Measurements from ENCODE around the gene ZMAT3.
"Not testable (repeated sequence)": the region's sequence is repeated elsewhere in the genome, so short reads cannot be mapped to it uniquely, and the experiment has no call there.

ZMAT3 gene

DNA sequence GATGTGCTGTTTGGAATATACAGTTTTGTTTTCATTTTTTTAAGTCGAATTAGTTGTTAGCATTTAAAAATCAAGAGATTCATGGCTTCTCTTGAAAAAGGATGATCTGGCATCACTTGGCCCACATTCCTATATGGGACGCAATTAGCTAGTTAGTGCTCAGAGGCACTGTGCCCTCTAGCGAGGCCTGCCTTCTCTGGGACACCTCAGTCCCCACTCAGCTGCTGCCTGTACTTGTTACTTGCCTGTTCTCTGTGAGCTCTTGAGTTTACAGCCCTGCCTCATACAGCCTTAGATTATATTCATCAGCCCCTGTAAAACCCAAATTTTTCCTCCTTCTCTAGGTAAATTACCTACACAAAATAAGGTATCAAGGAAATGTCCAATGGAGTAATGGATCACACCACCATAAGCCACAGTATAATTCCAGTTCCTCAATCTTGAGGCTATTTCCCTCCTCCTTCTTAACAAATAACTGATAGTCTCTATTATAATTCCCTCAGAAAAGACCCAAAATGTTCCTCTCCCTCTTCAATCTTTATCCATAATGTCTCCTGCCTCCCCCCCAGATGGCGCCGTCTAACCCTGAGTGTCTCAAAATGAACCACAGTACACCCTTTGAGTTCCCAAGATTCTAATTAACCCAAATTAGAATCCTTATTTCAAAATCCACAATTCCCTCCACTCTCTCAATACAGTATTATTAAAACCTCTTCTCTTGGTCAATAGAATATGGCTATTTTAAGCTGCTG is 2.7 kb downstream of the ZMAT3 start:
- peak; percentile 67 for DNase-seq (ENCODE audit: low read depth)

DNA sequence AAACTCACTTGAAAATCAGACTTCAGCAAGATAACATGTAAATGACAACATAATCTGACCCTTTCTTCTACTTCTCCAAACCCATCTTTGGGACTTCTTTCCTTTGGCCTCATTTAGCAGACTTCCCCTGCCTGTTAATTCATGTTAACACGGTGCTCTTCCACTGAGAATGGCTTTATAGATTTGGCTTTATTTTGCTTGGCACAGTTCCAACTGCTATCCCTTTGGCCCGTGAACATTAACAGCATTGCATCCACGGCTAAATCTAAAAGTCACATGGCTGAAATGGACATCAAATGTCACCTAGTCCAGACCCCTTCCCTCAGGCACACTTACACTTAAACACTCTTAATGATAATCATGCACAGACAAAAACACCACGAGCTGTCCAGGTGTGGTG is 3.8 kb downstream of the ZMAT3 start:
- no peak for DNase-seq (ENCODE audit: low read depth)

DNA sequence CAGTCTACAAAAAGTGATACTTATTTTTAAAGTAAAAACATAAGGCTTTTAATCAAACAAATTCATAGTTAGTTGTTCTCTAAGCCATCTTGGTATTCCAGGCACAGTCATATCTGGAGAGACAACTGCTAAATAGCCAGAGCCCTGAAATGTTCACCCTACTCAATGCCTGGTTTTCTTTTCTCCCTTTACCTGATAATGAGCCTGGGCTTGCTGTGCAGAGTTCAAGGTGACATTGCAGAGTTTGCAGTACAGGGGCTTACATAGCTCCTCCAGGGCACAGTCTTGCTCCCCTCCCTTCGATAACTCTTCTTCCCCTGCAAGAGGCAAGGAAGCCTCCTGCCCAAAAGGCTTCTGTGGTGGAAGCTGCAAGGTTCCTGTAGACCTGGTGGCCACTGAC is 4.3 kb downstream of the ZMAT3 start:
- DNase-seq (ENCODE audit: low read depth), result no peak

DNA sequence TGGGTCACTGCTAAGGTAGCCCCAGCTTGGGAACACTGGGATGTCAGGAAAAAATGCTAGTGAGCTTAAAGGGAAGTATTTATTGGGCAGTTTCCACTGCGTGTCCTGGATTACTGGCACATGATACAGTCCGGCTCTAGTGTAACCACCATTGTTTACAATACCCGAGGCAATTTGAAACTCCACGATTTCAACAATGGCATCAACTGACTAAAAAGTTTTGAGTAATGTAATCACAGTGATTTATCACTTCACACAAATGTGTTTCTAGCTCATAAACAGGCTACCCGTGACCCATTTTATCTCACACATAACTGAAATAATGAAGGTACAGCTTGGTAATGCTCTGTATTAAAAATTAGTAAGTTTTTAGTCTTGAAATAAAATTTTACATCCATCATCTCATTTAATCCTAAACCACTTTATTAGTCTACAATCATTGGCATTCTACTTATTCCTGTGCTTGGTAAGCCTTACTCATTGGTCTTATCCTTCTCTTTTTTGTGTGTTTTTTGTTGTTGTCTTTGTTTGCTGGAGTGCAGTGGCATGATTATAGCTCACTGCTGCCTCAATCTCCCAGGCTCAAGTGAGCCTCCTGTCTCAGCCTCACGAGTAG is 7.6 kb downstream of the ZMAT3 start:
- DNase-seq (ENCODE audit: low read depth), result peak; percentile 87

DNA sequence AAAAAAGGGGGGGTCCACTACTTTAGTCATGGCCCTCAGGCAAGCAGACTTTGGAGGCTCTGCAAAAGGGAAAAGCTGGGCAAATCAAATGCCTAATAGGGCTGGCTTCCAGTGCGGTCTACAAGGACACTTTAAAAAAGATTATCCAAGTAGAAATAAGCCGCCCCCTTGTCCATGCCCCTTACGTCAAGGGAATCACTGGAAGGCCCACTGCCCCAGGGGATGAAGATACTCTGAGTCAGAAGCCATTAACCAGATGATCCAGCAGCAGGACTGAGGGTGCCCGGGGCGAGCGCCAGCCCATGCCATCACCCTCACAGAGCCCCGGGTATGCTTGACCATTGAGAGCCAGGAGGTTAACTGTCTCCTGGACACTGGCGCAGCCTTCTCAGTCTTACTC is 15.3 kb downstream of the ZMAT3 start:
- DNase-seq (ENCODE audit: low read depth), result no peak

DNA sequence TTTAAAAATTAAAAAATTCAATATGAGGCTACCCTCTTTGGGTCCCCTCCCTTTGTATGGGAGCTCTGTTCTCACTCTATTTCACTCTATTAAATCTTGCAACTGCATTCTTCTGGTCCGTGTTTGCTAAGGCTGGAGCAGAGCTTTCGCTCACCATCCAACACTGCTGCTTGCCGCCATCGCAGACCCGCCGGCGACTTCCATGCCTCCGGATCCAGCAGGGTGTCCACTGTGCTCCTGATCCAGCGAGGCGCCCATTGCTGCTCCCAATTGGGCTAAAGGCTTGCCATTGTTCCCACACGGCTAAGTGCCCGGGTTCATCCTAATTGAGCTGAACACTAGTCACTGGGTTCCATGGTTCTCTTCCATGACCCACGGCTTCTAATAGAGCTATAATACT is 17.0 kb downstream of the ZMAT3 start:
- DNase-seq (ENCODE audit: low read depth), result not testable (repeated sequence)

DNA sequence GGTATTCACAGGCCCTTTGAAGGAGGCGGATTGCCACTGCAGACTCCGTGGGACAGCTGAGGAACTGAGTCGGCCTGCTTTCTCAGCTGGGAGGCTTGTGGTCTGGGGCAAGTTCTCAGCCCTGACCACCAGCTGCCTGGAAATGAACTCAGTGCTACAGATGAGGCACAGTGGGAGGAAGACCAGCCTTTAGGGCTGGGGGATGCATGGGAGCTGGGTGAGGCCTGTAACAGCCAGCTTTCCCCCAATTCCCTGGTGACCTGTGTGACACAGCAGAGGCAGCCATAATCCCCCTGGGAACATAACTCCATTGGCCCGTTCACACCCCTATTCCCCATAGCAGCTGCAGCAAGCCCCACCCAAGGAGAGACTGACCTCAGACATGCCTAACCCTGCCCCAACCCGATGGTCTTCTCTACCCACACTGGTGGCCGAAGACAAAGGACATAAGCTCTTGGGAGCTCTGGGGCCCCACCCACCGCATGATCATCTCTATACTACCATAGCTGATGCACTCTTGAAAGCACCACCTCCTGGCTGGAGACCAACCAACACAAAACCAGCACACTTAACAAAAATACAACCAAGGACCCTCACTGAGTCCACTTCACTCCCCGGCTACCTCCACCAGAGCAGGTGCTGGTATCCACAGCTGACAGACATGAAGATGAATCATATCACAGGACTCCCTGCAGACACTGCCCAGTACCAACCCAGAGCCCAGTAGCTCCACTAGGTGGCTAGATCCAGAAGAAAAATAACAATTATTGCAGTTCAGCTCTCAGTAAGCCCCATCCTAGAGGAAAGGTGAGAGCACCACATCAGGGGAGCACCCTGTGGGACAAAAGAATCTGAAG is 24.9 kb downstream of the ZMAT3 start:
- DNase-seq (ENCODE audit: low read depth), result peak; percentile 54

DNA sequence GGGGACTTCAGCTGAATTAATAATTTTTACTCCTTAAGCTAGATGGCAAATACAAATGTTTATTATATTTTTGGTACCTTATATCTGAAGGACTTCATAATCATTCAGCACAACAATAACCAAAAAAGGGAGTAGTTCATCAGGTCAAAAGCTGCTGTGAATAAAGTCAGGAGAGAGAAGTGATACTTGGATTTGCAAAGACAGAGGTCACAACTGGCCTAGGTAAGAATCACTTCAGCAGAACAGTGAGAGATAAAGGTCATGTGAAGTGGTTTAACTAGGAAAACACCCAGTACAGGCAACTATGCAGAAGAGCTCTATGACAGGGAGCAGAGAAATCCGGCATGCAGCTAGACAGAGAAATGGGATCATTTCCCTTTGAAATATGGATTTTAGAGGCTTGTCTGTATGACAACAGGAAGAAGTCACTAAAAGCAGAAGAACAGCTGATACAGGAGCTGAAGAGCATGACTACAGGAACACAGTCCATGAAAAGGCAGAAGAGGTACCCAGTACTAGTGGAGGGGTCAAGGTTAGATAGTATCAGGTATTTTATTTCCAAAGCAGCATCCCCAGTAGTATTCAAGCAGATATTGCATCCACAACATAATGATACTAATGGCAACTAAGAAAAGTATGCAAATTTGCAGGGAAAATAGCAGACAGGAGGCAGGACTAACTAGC is 25.7 kb downstream of the ZMAT3 start:
- DNase-seq (ENCODE audit: low read depth), result peak; percentile 13

DNA sequence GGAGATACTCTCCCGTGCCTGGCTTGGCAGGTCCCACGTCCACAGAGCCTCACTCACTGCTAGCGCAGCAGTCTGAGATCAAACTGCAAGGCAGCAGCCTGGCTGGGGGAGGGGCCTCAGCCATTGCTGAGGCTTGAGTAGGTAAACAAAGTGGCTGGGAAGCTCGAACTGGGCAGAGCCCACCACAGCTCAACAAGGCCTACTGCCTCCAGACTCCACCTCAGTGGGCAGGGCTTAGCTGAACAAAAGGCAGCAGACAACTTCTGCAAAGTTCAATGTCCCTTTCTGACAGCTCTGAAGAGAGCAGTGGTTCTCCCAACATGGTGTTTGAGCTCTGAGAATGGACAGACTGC is 32.7 kb downstream of the ZMAT3 start:
- not testable (repeated sequence) for DNase-seq (ENCODE audit: low read depth)

DNA sequence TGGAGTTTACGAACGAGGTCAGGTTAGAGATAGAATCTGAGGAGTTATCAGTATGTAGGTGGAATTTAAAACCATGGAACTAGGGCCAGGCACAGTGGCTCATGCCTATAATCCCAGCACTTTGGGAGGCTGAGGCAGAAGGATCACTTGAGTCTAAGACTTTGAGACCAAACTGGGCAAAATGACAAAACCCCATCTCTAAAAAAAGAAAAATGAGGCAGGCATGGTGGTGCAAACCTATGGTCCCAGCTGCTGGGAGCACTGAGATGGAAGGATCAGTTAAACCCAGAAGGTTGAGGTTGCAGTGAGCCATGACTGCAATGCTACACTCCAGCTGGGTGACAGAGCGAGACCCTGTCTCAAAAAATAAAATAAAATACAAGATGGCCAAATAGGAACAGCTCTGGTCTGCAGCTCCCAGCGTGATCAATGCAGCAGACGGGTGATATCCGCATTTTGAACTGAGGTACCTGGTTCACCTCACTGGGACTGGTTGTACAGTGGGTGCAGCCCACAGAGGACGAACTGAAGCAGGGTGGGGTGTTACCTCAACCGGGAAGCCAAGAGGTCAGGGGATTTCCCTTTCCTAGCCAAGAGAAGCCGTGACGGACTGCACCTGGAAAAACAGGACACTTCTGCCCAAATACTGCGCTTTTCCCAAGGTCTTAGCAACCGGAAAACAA is 33.3 kb downstream of the ZMAT3 start:
- DNase-seq (ENCODE audit: low read depth), result no peak

DNA sequence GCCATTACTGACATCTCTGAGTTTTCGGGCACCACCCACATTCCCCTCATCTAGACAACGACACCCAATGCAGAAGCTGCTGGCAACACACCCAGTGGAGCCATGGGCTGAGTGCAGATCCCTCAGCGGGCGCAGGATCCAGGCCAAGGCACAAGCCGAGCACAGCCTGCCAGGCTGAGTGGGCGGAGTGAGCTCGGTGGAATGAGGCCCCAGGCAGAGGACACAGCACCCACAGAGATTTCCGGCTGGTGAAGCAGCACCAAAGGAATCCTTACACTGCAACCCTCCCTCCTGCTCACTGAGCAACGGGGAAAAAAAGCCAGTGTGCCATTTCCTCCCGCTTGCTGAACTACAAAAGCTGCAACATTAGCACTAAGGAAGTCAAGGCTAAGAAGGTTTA is 34.3 kb downstream of the ZMAT3 start:
- peak; percentile 96 for DNase-seq (ENCODE audit: low read depth)

DNA sequence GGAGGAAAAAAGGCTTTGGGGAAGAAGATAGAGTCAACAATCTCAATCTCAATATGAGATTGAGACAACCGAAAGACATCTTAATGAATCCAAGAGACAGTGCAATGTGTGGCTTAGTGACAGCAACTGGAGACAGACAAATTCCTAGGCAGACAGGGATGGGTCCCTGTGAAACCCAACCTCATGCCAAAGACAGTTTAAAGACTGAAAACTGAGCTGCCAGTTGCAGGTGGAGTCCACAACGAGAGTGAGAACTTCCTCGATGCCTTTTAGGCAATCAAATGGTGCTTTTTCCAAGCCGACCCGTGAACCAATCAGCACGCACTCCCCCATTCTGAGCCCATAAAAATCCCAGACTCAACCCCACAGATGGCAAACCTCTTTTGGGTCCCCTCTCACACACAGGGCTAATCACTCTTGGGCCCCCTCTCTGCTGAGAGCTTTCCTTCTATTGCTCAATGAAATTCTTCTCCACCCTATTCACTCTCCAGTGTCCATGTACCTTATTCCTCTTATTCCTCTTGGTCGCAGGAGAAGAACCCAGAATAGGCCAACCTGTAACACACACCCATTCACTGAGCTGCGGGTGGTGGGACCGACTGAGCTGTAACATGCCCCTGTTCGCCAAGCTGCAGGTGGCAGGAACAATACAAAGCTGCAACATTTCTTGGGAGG is 34.8 kb downstream of the ZMAT3 start:
- no peak for DNase-seq (ENCODE audit: low read depth)

DNA sequence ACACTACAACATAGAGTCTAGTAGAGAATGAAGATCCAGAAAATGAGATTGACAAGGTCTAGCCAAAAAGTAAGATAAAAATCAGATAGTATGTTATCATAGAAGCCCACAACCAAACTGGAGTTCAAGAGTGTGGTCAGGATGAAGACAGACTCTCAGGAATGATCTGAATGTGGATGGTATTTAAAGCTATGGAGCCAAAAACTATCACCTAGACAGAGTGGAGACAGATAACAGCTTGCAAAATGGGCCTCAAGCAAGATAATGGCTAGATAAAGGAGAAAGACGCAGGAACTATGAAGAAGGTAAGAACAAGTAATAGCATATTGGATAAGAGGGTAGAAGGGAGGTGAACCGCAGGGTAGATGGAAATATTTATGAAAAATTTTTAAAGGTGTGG is 35.4 kb downstream of the ZMAT3 start:
- peak; percentile 60 for DNase-seq (ENCODE audit: low read depth)

DNA sequence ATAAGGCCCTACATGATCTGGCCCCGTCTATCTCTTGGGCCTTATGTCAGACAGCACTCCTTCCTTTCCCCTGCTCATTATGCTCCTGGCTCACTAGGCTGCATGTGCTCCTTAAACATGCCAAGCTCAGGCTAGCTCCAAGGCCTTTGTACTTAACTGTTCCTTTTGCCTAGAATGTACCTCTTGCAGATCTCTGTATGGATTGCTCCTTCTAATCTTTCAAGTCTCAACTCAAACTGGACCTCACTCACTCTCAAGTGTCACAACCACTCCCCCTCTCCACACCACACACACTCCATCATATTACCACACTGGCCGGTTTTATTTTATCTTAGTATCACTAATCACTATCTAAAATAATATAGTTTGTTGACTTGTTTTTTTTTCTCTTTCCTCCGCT is 36.4 kb downstream of the ZMAT3 start:
- no peak for DNase-seq (ENCODE audit: low read depth)

DNA sequence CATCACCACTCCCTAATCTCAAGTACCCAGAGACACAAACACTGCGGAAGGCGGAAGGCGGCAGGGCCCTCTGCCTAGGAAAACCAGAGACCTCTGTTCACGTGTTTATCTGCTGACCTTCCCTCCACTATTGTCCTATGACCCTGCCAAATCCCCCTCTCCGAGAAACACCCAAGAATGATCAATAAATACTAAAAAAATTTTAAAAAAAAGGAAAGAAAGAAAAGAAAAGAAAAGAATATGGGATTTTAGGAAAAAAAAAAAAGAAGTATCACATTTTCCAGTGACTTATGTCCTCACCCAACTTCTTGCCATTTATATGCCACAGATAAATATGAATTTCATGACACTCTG is 38.3 kb downstream of the ZMAT3 start:
- DNase-seq (ENCODE audit: low read depth), result not testable (repeated sequence)

DNA sequence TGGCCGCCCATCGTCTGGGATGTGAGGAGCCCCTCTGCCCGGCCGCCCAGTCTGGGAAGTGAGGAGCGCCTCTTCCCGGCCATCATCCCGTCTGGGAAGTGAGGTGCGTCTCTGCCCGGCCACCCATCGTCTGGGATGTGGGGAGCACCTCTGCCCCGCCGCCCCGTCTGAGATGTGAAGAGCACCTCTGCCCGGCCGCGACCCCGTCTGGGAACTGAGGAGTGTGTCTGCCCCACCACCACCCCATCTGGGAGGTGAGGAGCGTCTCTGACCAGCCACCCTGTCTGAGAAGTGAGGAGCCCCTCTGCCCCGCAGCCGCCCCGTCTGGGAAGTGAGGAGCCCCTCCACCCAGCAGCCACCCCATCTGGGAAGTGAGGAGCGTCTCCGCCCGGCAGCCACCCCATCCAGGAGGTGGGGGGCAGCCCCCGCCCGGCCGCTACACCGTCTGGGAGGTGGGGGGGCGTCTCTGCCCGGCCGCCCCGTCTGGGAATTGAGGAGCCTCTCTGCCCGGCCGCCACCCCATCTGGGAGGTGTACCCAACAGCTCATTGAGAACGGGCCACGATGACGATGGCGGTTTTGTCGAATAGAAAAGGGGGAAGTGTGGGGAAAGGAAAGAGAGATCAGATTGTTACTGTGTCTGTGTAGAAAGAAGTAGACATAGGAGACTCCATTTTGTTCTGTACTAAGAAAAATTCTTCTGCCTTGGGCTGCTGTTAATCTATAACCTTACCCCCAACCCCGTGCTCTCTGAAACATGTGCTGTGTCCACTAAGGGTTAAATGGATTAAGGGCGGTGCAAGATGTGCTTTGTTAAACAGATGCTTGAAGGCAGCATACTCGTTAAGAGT is 38.9 kb downstream of the ZMAT3 start:
- not testable (repeated sequence) for DNase-seq (ENCODE audit: low read depth)

DNA sequence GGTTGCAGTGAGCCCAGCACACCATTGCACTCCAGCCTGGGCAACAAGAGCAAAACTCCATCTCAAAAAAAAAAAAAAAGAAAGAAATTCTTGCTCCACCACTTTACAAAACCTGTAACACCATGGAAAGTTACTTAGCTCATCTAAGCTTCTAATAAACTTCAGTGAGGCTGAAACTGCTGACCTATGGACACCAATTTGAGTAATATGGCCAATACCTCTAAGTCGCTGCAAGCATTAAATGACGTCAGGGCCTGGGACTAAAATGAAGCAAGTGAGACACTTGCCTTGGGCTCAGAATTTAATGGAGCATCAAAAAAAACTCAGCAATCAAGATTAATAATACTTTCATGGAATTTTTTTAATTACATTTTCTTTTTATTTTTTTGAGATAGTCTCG is 42.5 kb downstream of the ZMAT3 start:
- no peak for DNase-seq (ENCODE audit: low read depth)

DNA sequence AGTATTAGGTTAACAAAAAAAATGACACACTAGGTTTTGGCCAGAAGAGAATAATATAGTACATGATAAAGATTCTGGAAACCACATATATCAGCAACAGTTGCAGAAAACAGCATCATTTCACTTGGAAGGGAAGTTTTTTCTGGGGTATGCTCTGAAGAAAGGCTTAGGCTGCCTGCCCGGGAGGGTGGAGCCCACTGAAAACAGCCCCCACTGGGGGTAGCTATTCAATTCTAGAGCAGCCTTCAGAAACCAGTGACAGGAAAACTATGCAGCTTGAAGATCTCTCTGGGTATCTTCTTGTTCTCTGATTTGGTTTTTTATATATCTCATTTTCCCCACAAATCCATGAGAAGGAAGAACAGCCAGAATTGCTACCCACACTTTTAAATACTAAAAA is 43.2 kb downstream of the ZMAT3 start:
- DNase-seq (ENCODE audit: low read depth), result no peak

DNA sequence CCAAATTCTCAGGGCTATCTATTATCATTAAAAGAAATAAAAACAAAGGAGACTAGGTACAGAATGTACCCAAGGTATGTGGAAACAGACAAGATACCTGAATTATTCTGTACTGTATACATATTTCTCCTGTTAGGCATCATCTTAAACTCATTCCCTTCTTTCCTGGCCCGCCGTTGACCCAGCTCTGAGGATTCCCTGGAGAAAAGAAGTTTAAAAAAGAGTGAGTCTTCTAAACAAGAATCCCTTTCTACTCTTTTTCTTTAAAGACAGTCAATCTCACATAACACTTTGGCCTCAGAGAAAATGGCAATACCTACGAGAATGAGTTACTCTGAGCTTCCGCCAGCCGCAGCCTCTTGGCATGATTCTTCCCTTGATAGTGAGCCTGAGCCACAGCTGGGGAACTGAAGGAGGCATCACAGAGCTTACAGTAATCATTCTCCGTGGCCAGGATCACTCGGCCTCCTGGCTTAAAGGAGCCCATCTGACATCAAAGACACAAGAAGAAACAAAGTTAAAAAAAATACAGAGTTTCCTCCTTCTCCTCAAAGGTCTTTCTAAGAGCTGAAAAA is 44.2 kb downstream of the ZMAT3 start:
- peak; percentile 89 for DNase-seq (ENCODE audit: low read depth)

DNA sequence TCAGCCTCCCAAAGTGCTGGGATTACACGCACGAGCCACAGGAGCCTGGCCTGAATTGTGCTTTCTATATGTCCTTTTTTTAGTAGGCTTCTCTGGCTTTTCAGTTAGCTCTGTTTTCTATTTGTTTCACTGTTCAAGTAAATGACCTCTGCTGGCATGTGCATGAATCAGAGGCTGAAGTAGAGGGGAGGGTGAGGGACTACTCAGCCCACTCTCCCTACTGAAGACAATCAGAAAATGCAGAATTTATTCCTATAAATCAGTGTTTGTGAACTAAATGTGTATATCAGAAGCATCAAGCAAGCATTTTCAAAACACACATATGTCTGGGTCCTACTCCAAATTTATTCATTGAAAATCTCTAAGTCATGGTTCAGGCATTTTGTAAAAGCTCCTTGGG is 45.0 kb downstream of the ZMAT3 start:
- peak; percentile 78 for DNase-seq (ENCODE audit: low read depth)
